NCI-H1436 treated with DMSO at 0.1 percent for 48 hours (cell line): ENCODE measurements around the gene RIC1.
"Not testable (repeated sequence)": the region's sequence is repeated elsewhere in the genome, so short reads cannot be mapped to it uniquely, and the experiment has no call there.

Experiments used
- DNase-seq: peaks from one replicate; lab custom pipeline; 2025; lab: John Stamatoyannopoulos, UW

The RIC1 gene

DNA sequence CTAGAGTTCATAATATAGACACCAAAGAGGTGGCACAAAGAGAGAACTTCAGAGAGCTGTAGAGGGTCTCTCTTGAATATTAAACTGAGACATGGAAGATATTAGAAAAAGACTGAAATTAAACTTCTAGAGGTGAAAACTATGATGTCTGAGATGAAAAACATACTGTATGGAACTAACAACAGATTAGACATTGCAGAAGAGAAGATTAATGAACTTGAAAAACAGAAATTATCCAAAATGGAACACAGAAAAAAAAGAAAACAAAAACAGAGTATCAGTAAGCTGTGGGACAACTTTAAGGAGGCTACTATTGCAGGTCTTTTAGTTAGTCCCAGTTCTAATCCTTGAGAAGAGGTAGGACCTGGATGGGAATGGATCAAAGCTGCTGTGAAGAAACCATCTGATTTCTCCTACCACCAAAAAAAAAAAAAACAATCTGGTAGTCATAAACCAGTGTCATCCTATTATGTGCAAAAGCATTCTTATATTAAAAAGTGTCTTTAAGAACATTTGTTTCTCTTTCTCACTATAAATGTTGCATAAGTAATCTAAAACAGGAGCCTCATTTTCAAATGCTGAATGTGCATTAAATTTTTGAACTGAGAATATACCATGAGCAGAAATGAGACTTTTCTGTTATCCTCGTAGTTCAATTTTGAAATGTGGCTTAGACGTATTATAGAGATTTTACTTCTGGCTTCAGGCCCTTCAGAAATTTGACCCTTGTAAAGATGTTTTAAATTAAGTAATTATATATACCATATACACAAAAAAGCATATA, 107.8 kb downstream of the RIC1 start:
- no peak for DNase-seq

DNA sequence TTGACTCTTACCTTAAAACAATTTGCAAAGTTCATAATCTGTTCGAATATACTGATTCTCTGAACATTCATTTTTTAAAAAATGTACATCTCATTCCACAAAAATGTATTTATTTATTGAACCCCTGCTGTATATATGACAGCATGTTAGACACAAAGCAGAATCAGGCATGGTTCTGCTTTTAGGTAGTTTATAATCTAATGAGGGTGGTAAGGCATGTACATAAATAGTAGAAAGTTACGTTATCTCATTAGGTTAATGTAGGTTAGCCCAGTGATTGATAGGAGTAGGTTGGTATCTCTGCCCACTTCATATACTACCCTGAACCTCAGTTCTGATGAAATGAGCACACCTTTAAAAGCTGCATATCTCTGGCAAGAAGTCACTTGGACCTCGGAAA, 114.2 kb downstream of the RIC1 start:
- no peak for DNase-seq

DNA sequence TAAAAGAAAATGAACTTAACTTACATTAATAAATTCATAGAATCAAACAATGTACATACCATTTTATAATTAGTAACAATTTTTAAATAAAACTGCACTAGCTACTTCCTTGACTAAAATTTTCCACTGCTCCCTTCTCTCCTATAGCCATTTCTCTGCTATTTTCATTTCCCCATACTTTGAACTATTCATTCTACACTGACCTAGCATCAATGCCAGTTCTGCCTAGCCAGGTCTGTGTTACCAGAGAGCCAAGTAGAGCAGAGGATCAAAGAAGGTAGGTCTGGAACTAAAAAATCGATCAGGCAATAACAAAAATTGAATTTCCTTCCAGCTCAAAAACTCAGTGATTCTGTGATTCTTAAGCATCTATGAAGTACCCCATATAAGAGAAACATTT, 119.5 kb downstream of the RIC1 start:
- no peak for DNase-seq

DNA sequence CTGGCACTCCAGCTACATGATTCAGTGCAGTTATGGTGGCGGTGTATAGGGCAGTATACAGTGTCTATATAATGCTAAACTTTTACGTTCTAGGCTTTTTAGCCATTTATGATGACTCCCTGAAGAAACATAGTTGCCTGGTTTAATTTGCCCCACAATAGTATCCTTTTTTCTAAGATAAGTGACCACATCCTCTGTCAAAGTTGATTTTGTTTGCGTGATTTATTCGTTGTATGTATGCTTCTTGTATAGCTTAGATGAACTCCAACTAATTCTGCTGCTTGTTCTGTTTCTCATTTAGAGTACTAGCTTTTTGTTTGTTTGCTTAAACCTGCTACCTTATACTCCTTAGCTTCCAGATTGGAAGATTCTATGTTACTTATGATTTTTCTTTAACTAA, 120.4 kb downstream of the RIC1 start:
- no peak for DNase-seq

DNA sequence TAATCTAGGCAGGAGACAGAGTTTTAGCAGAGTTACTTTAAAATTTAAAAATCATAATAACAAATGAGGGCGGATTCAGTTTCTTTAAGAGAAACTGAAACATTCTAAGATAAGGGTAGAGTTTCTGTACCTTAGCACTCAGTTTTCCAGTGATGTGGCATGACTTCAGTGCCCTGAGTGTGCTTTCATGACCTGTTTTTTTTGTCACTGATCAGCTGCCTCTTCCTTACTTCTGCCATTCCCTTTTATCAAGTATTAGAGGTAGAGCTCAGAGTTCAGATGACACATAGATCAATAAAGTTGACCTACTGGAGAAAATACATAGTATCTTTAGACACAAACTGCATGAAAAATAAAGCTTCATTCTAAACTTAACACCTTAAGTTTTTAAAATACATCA, 121.7 kb downstream of the RIC1 start:
- DNase-seq = no peak

DNA sequence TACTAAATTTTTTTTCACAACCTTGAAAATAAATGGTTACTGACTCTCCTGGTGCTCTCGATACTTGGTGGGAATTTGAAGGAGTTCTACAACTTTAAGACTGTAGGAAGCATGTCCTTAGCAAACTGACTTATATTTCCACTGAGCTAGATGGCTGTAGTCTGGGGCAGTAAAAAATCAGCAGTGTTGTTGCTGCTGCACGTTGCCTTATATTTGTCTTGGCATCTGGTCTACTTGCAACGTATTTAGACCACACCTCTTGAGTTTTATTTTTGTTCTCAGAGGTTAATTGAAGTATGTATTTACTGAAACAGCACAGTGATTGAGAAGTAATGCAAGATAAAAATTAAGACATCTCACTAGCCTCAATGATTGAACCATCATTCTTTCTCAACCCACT, 127.7 kb downstream of the RIC1 start:
- DNase-seq = no peak

DNA sequence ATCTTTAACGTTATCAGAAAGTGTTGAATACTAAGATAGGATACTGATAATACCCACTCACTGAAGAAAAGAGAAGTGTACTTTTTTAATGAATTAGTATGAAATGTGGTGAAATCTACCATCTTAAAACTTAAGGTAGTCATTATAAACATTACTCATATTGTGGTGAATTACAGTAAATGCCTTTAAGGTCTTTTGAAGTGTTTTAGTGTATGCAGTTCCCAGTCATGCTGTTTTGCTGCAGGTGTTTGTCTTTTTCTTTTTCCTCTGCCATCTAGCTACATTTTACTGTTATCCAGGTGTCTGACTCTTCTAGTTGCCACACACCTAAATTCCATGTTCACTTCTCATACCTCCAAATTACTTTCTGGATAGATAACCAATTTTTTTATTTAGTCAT, 131.4 kb downstream of the RIC1 start:
- DNase-seq = no peak

DNA sequence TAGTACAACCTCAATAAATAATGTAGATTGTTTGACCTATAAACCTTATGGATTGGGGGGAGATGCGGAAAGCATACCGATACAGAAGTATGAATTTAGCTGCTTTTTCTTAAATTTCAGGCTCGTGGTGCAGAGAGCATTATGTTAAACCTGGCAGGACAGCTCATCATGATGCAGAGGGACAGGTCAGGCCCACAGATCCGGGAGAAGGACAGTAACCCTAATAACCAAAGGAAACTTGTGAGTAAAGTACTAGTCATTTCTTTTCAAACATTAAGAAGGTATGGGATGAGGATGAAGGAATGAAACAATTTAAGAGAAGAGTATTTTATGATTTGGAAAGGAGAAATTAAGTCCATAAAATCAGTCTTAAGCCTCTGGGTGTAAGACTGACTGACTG, 133.5 kb downstream of the RIC1 start:
- DNase-seq = no peak

DNA sequence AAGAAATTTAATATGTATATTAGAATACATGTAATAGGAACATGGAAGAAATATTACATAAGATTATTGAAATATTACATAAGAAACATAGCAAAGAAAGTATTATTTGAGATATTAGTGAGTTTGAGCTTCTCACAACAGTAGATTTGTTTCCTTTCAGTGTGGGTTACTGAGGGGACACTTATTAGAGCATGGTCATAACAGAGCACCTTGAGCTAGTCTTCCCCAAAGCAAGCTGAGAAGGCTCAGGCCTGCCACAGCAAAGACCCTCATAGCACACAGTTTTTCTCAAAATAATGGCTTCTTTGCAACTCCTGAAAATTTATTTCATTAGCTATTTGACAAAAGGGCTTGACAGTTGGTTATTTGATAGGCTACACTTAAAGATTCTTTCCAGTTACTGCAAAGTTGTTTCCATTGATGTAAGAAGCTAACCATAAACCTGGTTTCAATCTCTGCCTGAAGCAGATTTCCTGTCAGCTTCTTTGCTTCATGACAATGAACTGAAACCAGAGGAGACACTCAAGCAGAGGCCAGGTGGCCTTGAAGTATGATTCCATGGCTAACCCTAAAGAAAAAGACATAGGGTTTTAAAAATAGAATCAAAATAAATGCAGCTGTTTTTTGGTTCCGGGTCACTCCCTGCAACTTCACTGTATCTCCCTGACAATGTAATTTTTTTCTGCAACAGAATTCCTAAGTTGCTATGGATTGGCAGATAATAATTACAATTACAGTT, 135.4 kb downstream of the RIC1 start:
- DNase-seq = no peak

DNA sequence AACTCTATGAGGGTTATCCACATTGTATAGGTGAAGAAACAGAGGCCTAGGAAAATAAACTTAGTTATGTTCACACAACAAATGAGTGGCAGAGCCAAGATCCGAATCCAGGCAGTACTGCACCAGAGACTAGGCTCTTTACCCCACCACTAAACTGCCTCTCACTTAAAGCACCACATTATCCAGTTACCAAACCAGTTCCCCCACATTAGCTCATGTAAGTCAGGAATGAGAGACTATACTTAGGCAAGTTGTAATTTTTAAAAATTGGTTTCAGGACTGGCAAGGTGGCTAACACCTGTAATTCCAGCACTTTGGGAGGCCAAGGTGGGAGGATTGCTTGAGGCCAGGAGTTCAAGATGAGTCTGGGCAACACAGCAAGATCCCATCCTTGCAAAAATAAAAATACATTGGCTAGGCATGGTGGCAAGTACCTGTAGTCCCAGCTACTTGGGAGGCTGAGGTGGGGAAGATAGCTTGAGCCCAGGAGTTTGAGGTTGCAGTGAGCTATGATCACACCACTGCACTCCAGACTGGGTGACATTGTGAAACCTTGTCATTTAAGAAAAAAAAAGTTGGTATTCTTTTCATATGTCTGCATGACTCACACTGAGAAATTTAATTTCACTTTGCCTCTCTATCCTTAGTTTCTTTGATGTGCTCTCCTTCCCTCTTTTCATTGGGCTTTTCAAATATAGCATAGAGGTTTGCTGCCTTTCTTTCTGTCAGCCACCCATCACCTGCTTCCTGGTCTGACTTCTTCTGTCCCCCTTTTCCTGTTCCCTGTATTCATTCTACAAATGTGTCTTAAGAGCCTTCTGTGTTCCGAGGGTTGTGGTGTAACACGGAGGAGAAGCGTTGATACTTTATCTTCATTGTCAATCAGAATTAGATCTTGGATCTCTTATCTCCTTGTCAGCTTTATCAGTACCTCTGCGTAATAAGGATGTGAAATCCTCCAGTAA, 139.3 kb downstream of the RIC1 start:
- DNase-seq = no peak

DNA sequence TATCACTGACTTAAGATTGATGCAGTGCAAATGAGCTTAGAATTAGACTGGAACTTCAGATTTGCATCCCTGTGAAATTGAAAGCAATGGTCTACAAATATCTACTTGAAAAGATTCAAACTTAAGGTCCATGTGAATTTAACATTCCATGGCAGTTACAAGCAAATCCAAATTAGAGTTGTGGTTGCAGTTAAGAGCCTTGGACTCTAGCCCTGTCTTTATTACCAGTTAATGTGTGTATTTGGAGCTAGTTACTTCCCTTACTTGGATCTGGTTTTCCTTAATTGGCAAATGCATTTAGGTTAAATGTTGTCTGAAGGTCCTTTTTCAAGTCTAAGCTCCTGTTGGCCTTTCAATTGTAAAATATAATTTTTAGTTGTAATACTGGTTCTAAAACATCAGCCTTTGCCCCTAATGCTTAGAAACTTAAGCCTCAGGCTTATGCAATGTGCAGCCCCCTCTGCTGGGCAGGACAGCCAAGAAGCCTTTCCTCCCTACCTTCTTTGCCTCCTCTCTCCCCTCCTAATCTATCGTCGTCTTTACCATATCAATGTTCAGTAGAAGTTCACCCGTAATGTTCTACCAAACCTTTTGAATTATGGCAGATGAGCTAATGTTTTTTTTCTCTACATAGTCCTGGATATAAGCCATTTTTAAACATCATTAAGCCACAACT, 144.6 kb downstream of the RIC1 start:
- DNase-seq = no peak

DNA sequence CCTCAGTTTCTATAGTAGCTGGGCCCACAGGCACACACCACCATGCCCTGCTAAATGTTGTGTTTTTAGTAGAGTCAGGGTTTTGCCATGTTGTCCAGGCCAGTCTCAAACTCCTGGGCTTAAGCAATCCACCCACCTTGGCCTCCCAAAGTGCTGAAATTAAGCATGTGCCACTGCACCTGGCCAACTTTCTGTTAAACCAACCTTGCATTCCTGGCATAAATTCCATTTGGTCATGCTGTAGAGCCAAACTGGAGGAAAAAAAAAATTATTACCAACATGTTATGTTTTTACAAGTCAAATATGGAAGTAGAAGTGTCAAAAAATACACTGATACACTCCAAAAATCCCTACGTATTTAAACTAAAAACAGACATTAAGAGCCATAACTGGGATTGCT, 149.9 kb downstream of the RIC1 start:
- no peak for DNase-seq

DNA sequence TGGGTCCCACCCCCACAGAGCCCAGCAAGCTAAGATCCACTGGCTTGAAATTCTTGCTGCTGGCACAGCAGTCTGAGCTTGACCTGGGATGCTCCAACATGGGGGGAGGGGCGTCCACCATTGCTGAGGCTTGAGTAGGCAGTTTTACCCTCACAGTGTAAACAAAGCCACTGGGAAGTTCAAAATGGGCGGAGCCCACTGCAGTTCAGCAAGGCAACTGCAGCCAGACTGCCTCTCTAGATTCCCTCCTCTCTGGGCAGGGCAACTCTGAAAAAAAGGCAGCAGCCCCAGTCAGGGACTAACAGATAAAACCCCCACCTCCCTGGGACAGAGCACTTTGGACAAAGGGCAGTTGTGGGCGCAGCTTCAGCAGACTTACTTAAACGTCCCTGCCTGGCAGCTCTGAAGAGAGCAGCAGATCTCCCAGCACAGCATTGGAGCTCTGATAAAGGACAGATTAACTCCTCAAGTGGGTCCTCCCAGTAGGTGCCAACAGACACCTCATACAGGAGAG, 150.9 kb downstream of the RIC1 start:
- not testable (repeated sequence) for DNase-seq

DNA sequence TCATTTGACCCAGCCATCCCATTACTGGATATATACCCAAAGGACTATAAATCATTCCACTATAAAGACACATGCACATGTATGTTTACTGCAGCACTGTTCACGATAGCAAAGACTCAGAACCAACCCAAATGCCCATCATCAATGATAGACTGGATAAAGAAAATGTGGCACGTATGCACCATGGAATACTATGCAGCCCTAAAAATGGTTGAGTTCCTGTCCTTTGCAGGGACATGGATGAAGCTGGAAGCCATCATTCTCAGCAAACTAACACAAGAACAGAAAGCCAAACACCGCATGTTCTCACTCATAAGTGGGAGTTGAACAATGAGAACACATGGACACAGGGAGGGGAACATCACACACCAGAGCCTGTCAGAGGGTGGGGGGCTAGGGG, 154.5 kb downstream of the RIC1 start:
- DNase-seq = not testable (repeated sequence)

DNA sequence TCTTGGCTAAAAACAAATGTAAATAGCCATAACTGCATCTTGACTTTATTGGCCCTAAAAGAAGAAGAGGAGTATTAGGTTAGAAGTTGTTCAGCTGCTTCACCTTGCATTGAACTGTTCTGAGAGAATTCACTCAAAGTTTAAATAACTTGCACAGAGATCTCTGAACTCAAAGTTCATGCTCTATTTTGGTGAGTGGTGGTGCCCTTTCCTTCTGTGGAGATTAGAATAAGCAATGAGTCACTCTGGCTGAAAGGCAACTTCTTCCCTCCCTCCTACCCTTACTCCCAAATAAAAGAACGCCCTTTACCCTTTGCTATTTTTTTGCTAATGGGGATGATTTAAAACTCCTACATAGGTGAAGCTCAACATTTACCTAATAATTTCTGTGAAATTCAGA, 155.1 kb downstream of the RIC1 start:
- DNase-seq = no peak

DNA sequence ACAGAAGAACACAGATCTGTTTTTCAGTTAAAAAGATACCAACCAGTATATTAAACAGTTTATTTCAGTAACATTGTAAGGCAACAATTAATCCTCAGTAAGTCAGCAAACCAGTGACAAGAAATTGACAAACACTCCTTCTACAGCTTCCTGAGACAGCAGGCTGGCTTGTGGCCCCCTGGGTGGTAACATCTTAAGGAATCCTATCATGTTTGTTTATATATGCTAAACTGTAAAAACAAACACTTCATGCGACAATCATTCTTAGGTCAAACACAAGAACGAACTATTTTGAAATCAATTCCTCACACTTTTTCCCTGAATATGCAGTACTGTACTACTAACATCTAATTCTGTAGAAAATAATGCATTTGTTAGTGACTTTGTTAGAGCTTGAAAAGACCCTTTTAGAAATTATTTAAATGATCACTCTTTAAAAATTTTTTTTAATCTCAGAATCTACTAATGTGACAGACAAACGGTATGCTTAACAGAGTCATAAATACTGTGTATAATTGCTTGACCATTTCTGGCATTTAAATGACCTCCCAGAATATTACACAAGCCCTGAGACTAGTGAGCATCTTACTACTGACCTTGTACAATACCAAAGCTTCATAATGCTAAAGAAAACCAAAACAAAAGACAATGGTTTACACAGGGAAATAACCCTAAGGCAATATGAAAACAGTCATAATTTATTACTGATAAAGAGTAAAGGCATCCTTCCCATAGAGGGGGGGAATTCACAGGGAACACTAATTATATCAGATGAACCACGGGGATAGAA, 155.8 kb downstream of the RIC1 start:
- no peak for DNase-seq

DNA sequence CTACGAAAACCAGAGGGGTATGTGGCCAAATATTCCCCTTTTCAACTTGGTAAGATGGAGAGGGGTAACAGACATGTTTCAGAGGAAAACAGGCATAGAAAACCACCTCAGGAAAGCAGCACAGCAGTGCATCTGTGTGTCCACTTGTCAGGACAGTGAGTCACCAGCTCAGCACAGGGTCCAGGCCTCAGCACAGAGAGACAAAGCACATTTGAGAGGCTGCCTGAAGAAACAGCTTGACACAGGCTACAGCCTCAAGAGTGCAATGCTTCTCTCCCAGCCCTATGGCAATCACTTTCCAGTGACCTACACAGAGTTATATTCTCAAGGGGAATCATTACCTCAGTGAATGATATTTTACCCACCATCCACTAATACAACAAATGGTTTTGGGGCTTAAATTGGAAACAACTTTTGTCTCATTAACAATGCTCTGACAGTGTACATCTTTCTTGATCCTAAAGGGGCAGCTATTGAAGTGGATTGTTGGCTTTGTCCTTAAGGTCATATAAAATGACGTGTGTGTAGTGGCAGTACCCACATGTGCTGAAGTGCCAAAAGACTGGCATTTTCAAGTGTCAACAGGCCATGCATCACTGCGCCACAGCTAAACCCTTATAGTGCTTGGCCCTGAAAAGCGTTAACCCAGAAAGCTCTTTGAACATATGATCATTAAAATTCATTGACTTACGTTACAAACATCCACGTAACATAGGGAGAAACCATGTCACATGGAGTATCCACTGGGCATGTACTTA, 157.6 kb downstream of the RIC1 start:
- DNase-seq = no peak

DNA sequence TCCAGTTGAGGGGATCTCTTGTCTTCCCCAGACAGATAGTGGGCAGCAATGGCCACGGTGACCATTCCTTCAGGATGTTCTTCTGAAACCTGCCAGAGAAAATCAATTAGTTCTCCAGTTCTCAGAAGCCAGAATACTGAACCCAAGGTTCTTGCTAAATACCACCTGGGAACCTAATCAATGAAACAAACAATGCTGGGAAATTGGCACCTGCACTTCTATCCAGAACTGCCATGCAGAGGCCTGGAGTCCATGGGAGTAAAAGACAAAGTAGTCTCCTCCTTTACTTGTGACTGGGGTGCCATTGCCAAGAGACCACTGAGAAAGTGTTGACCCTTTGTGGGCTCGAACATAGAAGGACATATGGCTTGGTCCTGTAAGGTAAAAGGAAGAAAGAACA, 158.3 kb downstream of the RIC1 start:
- DNase-seq = no peak

DNA sequence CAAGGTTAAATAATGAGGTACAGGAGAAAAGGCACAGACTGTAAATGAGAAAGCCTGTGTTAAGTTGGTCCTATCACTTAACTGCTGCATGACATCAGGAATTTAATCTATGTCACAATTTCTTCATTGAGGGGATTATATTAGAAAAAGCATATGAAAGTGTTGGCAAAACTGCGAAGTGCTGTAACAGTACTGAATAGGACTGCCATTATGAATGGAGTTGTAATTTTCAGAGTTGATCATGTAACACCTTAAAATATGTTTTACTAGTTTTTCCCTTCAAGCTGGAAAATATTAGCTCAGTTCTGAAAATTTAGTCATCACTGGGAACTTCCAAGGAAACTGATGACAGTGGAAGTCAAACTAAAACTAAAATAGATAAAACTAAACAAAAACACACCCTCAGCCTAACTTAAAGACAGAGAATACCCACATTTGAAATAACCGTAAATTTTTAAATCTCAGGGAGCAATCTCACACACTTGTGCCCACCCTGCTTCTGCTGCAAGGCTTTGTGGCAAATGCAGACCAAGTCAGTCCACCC, 158.9 kb downstream of the RIC1 start:
- no peak for DNase-seq

DNA sequence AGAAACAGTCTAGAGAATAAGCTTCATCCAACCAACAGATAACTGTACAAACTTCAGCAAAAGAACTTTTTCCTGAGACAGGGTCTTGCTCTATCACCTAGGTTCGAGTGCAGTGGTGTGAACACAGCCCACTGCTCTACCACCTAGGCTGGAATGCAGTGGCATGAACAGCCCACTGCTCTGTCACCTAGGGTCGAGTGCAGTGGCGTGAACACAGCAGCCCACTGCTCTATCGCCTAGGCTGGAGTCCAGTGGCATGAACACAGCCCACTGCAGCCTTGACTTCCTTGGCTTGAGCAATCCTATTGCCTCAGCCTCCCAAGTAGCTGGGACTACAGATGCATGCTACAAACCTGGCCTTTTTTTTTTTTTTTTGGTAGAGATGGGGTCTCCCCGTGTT, 160.6 kb downstream of the RIC1 start:
- DNase-seq = no peak
